Mesothelial cell of epicardium (in vitro differentiated cells): ENCODE measurements around the gene PTPRN2. TPM values are rescaled to one million over a fixed set of nuclear protein-coding genes. Genes with fewer than 3 reads are reported as not detected.

Source experiments
- DNase-seq, 2 experiments: peaks; one replicate each; pipeline ENCODE4 v3.0.0; 2021; ENCODE audit warnings: low spot score in 2 of 2; ENCODE audit not compliant: unreplicated experiment in 2 of 2
- H3K27ac Mint-ChIP-seq: 2 replicates; pipeline ENCODE4 v1.8.0; 2021; ENCODE audit warnings: mixed read lengths
- H3K27me3 Mint-ChIP-seq: 2 replicates; pipeline ENCODE4 v1.8.0; 2021; ENCODE audit warnings: low read depth, mixed read lengths
- H3K36me3 Mint-ChIP-seq: 2 replicates; pipeline ENCODE4 v1.8.0; 2021; ENCODE audit warnings: mixed read lengths
- H3K4me1 Mint-ChIP-seq: 2 replicates; pipeline ENCODE4 v1.8.0; 2021; ENCODE audit warnings: mixed read lengths
- H3K4me3 Mint-ChIP-seq: 2 replicates; pipeline ENCODE4 v1.8.0; 2021; ENCODE audit warnings: mild to moderate bottlenecking, moderate library complexity, mixed read lengths
- H3K9me3 Mint-ChIP-seq: 2 replicates; pipeline ENCODE4 v1.8.0; 2021; ENCODE audit warnings: mixed read lengths
- CTCF ChIP-seq: fragments of 200-600 bp; sonication (generic); IDR thresholded peaks from one replicate; pipeline ENCODE4 v1.5.0; 2021; ENCODE audit warnings: antibody characterized with exemption; ENCODE audit not compliant: unreplicated experiment
- total RNA-seq: library from RNA; stranded (reverse); gene quantifications from 3 replicates; pipeline ENCODE4 v1.2.1, GENCODE V29; 2021

Gene PTPRN2
- total RNA-seq, 1 donor from 2014 or later = 2.2 TPM

DNA sequence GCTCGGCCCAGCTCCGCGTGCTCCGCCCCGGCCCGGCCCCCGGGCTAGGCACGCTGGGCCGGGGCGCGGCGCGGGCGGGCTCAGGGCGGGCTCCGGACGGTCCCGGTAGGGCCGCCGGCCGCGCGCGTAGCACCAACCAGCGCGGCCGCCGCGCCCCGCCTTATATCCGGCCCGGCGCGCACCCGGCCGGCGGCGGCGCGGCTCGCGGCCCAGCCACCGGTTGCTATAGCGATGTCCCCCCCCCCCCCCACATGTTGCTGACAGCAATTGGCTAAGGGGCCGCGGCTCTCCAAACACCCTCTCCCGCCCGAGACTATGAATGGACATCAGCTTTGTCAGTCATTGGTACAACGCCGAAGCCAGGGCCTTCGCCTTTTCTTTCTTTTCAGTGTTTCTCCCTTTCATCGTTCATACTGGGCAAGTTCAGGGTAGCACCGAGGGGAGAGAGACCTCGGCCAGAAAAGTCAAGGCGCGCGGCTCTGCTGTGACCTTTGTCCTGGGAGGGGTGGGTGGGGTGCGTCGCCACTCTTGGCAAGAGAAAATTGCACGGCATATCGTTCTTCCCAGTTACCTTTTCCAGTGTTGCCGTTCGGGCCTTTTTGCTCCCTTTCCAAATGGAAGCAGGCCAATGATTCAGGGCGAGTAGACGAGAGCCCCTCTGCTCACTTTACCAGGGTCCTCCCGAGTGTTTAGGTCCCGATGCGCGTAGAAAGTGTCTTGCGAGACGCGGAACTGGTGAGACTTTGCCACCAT, 896.6 kb downstream of the PTPRN2 start:
- Mint-ChIP-seq H3K4me3 (peak overlapping the region; percentile 46), H3K9me3 (peaks cover 3% of the 10 kb centered on the region), H3K36me3 (no peaks in the 10 kb centered on the region), H3K27me3 (peaks cover 81% of the 10 kb centered on the region), H3K27ac (no peak overlapping the region), H3K4me1 (peaks cover 2% of the 10 kb centered on the region)
- DNase-seq = no peak
- TF ChIP-seq CTCF = no peak

DNA sequence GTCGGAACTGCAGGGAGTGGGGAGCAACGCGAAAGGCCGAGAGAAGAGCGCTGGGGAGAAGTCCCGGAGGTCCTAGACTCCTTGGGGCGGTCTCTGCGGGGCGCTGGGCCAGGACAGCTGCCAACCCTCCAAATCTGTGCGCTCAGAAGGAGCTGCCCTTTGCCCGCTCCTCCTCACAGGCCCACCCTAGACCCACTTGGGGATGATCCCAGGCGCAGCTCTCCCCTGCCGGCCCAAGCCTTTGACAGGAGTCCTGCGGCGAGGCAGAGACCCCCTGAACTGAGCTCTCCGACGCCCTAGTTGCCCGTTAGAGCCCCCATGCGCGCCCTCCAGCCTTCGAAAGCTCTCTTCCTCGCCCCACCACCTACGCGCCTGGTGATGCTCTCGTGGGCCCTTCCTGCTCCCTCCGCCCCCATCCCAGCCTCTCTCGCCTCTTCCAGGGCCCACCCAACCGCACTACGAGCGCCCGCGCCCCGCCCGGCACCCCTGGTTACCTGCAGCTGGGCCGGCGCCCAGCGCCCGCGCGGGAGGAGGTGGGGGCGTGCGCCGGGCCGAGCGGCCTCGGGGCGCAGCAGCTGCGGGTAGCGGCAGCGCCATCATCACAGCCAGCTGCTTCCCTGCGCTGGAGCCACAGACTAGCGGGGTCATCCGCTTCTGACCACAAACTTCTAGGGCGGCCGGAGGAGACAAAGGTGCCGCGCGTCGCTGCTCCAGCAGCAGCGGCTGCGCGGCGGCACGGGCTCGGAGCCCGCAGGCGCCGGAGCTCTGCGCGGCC, 897.4 kb downstream of the PTPRN2 start:
- Mint-ChIP-seq H3K27ac (no peak overlapping the region), H3K27me3 (peaks cover 82% of the 10 kb centered on the region), H3K4me3 (peak overlapping the region; percentile 30), H3K4me1 (peaks cover 2% of the 10 kb centered on the region), H3K9me3 (no peaks in the 10 kb centered on the region), H3K36me3 (no peaks in the 10 kb centered on the region)
- no peak for DNase-seq
- TF ChIP-seq CTCF = no peak

DNA sequence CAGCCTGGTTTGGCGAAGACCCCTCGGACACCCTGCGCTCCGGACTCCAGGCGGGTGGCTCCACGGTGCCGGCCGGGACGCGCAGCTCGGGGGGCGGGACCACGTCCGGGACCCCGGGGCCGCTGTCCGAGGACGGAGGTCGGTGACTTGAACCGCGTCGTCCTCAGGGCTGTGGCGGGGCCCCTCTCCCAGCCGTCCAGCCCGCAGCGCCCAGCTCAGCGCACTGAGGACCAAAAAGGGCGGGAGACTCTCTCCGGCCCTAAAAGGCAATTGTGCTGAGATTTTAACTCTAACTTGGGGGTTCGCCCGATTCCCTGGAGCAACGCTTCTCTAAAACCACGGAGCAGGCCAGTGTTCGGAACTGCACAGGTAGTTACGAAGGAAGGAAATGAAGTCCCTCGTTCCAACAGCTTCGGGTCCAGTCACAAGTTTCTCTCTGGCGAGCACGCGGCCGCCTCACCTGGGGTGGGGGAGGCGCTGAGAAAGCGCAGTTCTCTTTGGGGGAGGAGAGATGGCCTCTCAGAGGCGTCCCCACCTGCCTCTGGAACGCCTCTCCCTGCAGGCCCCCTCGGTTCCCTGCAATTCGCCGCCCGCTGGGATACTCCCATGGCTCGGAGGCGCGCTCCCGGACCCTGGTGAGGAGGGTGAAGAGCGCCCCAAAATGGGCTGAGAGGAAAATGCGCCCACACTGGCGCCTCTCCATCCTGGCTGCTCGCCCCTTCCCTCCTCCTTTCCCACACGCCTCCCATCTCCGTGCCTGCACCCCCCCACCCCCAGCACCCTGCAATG, 898.2 kb downstream of the PTPRN2 start:
- DNase-seq = no peak
- no peak for TF ChIP-seq CTCF
- Mint-ChIP-seq H3K27me3 (peaks cover 77% of the 10 kb centered on the region), H3K4me3 (no peak overlapping the region), H3K36me3 (no peaks in the 10 kb centered on the region), H3K4me1 (peaks cover 2% of the 10 kb centered on the region), H3K9me3 (no peaks in the 10 kb centered on the region), H3K27ac (no peak overlapping the region)

- no peak for DNase-seq
These were observed 898.9 kb downstream of the PTPRN2 start for GRCh38 chr7:157688533-157689268.

More at GRCh38 chr7:157688533-157689268, 898.9 kb downstream of the PTPRN2 start:
- no peak for TF ChIP-seq CTCF
- no peaks in the 10 kb centered on the region for H3K9me3 Mint-ChIP-seq
- no peak overlapping the region for H3K4me3 Mint-ChIP-seq
- peaks cover 6% of the 10 kb centered on the region for H3K4me1 Mint-ChIP-seq
- H3K27me3 Mint-ChIP-seq = peaks cover 74% of the 10 kb centered on the region
- no peaks in the 10 kb centered on the region for H3K36me3 Mint-ChIP-seq
- no peak overlapping the region for H3K27ac Mint-ChIP-seq
